Endometrium (tissue), 2 donors: ENCODE measurements around the gene CAPN5.

Experiments
- FAIRE-seq: peaks from 2 replicates; lab custom pipeline; 2012; peaks lifted over from hg19 to GRCh38; lab: Jason Lieb, UNC
- donor health status: control.
- donor health status: control.

The CAPN5 gene

DNA sequence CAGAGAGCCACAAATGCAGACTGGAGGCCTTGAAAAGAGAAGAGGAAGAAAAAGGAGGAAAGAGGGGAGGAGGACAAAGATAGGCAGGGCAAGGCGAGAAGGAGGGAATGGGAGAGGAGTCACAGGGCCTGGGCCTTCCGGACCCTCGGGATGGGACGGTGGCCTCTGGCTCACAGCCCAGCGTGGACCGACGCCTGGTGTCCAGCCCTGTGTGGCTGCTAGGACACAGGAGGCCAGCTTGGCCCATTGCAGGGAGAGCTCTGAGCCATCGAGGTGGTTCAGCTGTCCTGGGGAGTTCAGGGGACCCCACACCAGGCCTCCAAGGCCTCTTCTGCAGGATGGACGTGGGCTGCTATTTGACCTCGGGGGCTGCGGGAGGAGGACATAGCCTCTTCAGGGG, 70.7 kb downstream of the CAPN5 start:
- no peak for FAIRE-seq

DNA sequence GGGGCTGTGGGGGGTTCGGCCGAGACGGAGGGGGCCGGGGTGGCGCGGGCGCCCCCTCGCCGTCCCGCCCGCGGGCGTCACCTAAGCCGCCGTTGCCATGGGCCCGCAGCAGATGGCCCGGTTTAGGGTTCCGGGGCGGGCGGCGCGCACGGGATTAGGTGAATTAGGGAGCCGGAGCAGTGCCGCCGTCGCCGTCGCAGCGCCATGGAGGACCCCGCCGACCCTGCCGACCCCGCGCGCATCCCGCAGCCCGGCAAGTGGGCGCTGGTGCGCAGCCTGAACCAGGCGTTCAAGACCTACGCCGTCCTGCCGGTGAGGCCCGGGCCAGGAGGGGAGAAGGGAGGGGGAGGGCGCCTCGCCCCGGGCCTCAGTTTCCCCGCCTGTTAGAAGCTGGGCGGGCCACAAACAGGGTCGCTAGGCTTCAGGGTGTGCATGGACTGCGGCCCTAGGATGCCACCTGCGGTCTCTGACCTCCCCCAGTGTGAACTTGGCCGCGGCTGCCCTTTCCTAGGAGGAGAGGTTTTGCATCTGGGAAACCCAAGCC, 71.4 kb downstream of the CAPN5 start:
- FAIRE-seq = no peak

DNA sequence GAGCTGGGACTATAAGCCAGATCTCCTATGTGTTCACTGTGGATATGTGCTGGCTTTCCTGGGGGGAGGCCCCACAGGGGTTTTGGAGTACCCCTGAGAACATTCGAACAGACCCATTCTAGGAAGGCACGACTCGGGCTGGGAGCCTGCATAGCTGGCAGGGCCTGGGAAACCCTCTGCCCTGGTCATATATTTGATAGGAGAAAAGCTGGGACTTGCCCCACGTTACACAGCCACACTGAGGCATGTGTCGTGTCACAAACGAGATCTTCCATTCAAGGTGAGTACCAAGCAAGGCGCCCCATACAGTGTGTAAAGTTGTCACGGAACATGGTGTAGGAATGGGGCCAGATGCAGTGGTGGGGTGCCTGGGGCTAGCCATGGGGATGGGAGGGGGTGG, 72.4 kb downstream of the CAPN5 start:
- FAIRE-seq = no peak

DNA sequence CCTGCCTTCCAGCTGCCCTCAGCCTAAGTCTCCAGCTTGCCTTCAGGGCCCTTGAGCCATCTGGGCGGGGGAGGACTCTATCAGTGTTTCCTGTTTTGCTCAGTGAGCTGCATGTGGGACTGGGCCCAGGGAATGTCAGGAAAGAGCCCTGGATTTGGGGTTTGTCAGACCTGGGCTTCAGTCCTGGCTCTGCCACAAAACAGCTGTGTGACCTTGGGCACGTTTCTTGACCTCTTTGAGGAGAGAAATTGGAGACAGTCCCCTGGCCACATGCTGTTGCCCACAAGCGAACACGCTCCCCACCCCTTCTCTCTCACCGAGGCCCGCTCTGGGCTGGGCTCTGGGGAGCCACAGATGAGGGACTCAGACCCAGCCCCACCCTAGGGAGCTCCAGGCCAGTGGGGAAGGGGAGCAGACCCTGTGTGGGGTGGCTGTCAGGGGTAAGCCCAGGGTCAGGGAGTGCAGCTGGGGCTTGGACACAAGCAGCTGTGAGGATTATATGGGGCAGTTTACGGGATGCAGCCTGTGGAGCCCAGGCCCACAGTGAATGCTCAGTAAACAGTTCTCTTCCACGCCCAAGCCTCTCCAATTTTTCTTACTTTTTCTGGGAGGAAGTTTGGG, 73.6 kb downstream of the CAPN5 start:
- no peak for FAIRE-seq

DNA sequence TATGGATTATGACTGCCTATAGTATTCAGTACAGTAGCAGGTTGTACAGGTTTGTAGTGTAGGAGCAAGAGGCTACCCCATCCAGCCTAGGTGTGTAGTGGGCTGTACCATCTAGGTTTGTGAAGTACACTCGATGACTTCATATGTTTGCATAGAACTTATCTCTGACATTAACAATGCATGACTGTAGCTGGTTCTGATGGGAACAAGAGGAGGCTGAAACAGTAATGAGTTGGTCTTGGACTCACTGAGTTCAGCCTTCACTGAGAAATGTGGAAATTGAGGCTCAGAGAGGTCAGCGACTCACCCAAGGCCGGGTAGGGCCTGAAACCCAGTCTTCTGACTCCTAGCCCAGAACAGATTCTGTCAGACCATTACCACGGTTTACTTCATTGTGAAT, 74.3 kb downstream of the CAPN5 start:
- FAIRE-seq = no peak

DNA sequence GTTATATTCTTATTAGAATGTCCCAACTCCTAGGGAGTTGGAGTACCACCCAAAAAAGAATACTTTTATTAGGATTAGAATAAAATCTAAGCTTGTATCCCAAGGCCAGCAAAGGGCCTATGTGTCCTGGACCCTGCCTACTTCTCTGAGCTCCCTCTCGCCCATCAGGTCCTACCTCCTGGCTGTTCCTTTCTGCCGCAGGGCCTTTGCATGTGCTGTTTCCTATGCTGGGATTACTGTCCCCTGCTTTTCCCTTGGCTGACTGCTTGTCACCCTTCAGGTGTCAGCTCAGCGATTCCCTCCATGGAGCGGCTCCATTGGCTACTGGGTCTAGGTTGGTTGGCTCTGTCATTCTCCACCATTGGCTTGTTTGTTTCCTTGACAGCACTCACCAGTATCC, 74.7 kb downstream of the CAPN5 start:
- FAIRE-seq = no peak

DNA sequence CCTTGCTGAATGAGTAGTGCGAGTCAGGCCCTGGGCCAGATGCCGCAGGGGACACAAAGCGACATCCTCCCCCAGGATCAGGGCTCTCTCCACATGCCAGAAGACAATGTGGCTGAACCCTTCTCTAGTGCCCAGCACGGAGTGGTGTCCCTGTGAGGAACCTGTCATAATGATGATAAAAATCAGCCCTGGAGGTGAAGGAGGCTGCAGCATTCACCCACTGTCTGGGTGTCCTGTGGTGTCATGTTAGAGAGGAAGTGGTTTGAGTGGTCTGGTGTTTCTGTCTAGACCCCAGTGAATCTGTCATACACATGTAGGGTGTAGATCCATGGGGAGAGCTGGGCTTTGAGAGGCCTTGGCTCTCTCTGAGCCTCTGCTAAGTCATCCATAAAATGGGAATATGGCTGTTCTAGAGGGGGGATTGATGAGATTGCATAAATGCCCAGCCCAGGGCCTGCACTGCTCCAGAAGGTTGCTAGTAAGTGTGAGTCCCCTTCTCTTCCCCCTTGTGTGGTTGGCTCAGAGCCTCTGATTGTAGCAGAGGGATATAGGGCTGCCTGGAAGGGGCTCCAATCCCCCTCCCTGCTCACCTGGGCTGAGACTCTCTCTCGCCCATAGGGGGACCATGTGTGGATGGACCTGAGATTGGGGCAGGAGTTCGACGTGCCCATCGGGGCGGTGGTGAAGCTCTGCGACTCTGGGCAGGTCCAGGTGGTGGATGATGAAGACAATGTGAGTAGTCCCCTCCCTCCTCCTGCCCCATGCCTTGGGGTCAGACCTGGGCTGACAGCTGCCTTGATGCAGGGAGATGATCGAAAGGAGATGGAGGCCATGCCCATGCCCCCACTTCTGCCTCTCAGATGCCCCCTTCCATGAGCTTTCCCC, 75.6 kb downstream of the CAPN5 start:
- no peak for FAIRE-seq

DNA sequence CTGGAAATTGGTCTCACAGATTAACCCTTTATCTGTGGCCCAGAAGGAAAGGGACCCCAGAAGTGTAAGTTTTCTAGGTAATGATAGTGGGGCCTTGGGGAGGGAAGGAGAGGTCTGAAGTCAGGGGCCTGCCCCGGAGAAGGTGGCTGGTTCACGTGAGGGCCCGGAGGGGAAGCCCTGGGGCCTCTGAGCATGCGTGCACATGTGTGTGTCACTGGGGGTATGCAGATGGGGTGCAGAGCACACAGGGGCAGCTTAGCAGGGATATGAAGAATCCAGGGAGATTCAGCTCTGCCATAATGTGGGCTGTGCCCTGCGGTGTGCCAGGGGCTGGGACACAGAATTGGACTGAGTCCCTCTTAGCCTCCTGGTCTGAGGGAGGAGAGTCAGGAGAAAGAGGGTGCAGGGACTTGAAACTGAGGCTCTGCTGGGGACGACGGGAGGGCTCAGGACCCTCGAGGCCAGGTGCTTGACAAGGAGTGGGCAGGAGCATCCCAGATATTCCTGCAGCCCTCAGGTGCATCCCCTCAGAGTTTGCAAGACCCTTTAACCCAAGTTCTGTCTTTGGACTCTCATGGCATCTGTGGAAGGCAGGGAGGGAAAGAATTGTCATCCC, 76.7 kb downstream of the CAPN5 start:
- no peak for FAIRE-seq

DNA sequence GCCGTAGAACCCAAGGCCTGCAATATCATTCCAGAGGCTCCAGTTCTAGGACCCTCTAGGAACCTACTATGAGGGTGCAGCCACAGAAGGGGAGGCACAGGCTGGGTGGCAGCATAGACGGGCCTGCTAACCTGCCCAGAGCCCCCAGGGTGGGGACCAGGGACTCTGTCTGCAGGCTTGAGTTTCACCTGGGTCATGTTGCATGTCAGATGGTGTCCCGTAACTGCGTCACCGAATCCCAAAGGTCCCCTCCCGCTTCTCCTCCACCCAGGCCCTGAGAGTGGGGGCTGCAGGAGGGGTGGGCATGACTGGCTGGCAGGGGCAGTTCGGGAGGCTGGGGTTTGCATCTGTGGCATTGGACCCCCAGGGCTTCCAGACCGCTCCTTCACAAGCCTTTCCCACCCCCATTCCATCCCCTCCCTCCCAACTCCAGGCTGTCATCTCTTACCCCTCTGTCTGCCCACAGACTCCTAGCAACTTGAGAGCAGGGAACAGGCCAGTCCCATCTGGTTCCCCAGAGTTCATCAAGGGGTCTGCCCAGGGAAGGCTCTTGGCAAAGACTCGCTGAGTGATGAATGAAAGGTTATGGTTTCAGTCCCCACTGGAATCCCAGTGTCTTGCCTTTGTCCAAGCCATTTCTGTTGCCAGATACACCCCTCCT, 77.6 kb downstream of the CAPN5 start:
- no peak for FAIRE-seq

DNA sequence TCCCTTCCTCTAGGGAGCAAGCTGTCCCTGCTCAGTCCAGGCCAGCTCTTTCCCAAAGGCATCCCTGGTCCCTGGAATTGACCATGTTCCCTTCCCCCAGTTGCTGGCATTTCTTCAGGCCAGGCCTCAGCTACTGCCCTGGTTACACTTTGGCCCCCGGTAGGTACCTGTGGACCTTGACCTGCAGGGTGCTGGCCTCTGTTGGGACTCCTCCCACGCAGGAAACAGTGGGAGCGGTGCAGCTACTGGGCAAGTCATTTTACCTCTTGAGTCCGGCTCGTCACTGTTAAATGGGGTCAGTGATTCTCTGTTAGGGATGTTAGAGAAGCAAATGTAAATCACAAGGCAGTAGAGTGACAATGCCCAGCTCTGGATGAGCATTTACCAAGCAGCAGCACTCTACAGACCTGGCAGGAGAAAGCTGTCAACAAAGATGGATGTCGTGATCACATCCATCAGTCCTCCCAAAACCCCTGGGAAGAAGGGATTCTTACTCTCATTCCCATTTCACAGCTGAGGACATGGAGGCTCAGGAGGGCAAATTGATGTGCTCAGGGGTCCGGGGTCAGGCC, 78.2 kb downstream of the CAPN5 start:
- no peak for FAIRE-seq

DNA sequence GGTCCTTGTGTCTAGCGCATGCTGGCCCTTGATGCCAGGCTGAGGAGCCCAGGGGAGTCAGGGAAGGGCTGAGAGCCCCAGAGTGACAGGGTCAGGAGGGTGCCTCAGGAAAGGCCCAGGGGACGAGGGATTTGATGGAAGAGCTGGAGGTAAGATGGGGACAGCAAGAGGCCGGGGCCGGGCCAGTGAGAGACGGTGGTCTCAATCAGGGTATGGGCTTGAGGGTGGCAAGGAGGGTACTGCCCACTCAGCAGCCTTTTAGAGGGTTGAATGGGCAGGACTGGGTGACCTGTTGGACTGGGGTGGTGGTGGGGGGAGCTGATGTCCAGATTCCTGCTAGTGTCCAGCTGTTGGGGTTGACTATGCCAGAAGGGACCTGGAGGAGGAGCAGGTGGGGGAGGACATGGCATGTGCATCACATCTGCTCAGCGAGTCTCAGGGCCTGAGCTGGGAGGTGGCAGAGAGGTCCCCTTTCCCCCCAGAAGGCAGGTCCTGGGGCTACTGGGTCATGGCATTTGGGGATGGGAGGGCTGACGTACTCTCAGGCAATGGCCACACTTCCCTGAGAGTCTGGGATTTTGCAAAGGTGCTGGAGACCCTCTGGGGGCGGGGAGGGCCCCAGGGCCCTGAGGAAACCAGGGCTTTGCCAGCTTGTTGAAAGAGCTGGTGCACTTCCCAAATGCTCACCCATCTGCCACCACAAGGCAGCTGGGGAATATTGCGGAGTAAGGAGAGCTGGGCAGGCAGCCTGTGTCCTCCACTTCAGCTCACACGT, 79.7 kb downstream of the CAPN5 start:
- FAIRE-seq = no peak

DNA sequence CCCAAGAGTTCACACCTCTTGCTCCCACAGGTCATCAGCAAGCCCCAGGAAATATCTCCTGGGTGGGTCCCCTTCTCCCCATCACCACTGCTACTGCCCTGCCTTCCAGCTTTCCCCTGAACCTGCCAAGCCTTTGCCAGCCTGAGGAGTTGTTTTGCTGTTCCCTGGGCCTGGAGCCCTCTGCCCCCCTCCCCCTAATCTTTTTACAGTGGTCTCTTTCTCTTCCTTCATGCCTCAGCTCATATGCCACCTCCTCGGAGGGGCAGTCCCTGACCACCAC, 80.2 kb downstream of the CAPN5 start:
- FAIRE-seq = no peak

DNA sequence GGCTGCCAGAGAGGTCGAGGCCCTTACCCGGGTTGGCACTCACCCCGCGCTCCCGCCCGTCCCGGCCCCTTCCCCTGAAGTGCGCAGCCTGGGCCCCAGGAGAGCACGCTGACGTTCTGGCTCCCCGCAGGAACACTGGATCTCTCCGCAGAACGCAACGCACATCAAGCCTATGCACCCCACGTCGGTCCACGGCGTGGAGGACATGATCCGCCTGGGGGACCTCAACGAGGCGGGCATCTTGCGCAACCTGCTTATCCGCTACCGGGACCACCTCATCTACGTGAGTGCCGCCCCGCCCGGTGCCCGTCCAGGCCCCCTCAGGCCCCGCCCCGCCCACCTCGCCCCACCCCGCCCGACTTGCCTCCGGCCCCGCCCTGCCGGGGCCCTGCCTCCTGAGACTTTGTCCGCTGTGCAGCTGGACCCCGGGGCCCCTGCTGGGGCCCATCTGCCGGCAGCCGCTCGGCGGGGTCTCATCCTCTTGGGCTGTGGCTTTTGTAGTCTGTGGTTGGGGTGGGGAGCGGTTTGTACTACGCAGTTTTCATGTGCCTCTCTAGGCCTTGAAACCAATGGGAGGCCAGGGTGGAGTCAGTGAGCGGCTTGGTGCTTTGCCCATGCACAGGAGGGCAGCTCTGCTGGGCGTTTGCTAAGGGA, 81.0 kb downstream of the CAPN5 start:
- no peak for FAIRE-seq

DNA sequence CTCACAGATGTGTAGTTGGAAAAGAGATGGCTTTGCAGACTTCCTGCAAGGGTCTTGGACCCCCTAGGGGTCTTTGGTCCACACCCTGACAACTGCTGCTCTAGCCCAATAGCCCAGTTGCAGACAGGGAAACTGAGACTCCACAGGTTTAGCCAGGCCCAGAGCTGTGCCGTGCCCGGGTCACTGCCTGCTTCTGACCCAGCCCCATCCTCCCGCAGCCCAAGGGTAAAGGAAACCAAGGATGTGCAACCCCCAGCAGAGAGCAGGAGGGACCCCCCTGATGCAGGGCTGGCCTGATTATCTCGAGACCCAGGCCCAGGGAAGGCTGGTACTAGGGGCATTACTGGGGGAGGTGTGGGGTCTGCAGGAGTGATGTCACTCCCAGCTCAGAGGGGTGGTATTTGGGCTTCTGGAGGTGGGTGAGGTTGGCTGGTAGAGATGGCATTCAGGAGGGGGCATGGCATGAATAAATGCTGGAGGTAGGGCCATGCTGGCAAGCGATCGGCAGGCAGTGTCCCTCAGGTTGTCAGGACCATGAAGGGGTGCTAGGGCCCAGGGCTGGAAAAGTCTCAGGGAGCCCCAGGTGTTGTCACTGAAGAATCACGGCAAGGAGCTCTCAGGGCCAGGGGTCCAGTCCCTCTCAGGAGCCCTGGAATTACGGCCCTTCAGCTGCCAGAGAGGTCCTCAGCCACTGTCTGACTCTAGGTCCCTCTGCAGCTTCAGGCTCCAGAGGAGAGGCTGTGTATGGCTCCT, 82.4 kb downstream of the CAPN5 start:
- no peak for FAIRE-seq

DNA sequence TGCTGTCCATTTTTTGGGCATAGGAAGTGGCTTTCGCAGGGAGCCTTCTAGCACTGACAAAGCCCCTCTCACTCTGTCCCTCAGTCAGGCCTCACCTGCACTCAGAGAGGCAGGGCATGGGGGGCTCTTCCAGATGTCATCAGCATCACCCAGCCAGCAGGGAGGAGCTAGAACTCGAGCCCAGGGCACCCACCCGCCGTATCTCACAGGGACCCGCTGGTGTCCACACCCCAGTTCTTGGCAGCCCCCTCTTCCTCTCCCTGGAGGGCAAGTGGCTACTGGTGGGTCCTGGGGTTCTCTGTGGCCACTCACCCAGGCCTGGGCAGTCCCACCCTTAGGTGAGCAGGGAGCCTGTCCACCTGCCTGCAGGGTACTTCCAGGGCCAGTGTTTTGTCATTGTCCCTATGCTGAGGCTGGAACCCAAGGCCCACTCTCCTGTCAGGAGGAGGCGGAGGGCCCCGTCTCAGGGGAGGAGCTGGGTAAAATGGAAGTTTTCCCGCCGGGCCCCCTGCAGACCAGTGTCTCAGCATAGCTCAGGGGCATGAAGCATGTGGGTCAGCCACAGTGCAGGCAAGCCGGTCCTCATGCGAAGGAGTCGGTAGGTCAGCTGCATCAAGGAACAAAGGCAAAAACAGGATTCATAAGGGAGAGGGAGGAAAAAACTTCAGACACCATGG, 83.1 kb downstream of the CAPN5 start:
- FAIRE-seq = no peak

DNA sequence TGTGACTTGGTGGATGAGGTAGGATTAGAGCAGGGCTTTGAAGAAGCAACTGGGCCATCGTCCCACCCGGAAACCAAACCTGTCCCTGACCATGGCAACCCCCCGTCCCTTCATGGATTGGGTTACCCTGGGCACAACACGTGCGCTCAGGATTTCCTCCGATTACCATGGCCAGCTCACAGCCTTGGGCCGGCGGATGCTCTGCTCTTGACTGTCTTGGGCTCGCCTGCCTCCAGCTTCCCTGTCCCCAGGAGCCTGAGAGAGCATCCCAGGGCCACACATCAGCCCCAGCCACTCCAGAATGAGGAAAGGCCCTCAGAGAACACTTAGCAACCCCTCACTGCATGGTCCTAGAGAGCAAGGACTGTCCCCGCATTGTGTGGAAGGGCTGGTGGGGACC, 84.1 kb downstream of the CAPN5 start:
- FAIRE-seq = no peak

DNA sequence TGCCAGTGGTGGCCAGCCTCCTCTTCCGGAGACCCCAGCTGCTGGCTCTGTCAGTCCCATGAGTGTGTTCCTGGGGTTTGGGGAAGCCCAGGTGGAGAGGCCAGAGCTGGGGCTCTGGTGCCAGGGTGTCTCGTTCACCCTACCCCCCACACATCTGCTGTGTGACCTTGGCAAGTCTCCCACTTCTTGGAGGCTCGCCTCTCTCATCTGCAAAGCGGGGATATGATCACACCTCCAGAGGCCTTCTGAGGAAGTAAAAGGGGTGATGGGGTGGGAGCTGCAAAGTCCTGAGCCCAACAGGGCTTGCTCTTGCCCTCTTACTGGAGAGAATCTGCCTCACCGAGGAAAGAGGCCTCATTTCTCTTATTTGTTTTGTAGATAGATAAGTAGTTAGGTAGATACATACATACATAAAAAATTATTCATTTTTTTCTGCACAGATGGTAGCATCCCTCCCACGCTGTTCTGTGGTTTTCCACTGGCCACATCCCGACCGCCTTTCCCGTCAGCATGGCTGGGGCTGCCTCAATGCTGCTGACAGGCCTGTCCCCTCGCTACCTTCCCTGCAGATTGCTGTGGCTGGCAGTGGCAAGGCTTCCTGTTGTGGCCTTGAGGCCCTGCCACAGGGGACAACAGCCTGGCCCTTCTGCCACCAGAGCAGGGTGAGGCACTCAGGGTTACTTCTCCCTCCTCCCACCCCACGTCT, 85.2 kb downstream of the CAPN5 start:
- FAIRE-seq = no peak

DNA sequence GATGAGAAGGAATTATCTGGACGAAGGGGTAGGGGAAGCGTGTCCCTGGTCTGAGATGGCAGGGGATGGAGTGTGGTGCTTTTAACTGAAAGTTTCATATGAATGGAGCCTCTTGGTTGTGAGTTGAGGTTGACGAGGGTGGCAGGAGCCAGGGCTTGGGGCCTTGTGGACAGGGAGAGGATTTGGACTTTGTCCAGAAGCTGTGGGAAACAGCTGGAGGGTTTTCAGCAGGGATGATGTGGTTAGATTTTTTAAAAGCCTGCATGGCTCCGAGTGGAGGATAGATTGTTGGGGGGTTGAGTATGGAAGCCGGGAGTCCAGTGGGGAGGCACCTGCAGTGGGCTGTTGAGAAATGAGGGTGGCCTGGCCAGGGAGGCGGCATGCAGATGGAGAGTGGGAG, 86.1 kb downstream of the CAPN5 start:
- FAIRE-seq = no peak
